Esophagus squamous epithelium (tissue), 5 donors: ENCODE results near the gene SLC46A2. TPM values are rescaled to one million over a fixed set of nuclear protein-coding genes. Genes with fewer than 3 reads are reported as not detected.

Source experiments
- DNase-seq: peaks from one replicate; lab custom pipeline; 2025; lab: John Stamatoyannopoulos, UW
- H3K27ac ChIP-seq, 4 donors: fragments of 200-600 bp; sonication (generic); one replicate each; pipeline ENCODE4 v1.5.1; 2016 to 2019; ENCODE audit warnings: mild to moderate bottlenecking in 1 of 4
- H3K27me3 ChIP-seq, 4 donors: fragments of 200-600 bp; sonication (generic); 1 replicate in 3 of 4; 2 replicates in 1 of 4; pipeline versions ENCODE4 v1.5.1 to v1.6.0; 2017 to 2021; ENCODE audit warnings: antibody characterized with exemption in 1 of 4
- H3K36me3 ChIP-seq, 3 donors: fragments of 200-600 bp; sonication (generic); one replicate each; pipeline ENCODE4 v1.5.1; 2016 to 2019
- H3K4me1 ChIP-seq, 3 donors: fragments of 200-600 bp; sonication (generic); one replicate each; pipeline ENCODE4 v1.5.1; 2017 to 2019
- H3K4me3 ChIP-seq, 4 donors: fragments of 200-600 bp; sonication (generic); 1 replicate in 3 of 4; 2 replicates in 1 of 4; pipeline ENCODE4 v1.5.1; 2016 to 2019; ENCODE audit warnings: mild to moderate bottlenecking in 2 of 4, moderate library complexity in 1 of 4
- H3K9me3 ChIP-seq, 3 donors: fragments of 200-600 bp; sonication (generic); one replicate each; pipeline ENCODE4 v1.5.1; 2016 to 2019
- POLR2A ChIP-seq, 4 donors: fragments of 450-650 bp; IDR thresholded peaks; one replicate each; pipeline ENCODE4 v1.6.1; 2017; ENCODE audit warnings: antibody characterized with exemption in 4 of 4, mild to moderate bottlenecking in 4 of 4, moderate library complexity in 3 of 4
- WGBS, 2 donors: methylation state at CpG; one replicate each; pipeline ENCODE4 v1.1.5; 2018; 5-methylcytosine and 5-hydroxymethylcytosine counted together
- intact Hi-C: fragments of 100-400 bp; cut with DNase I; formaldehyde crosslinking; loops from one replicate; pipeline ENCODE4 v1.15.0; 2022
- total RNA-seq, 4 donors: library from RNA; depleted of rRNA; stranded (reverse); fragments of >200 nt; gene quantifications; one replicate each; pipeline ENCODE4 v1.1.0, GENCODE V29; 2016
- TF ChIP-seq, protein P1 (sequence below), 6 experiments: fragments of 450-650 bp in 4 of 6; fragments of 200-600 bp in 2 of 6; sonication (generic) in 2 of 6; IDR thresholded peaks; one replicate each; pipeline ENCODE4 v1.5.1; 2016 to 2019; ENCODE audit warnings: antibody characterized with exemption in 6 of 6, mild to moderate bottlenecking in 4 of 6, moderate library complexity in 4 of 6
- donor health status: DM: yes; HTN: yes; CAD: no.

SLC46A2 gene
- total RNA-seq, 4 donors from 2014 or later: 0.09 to 1.6 (median 0.57) TPM

DNA sequence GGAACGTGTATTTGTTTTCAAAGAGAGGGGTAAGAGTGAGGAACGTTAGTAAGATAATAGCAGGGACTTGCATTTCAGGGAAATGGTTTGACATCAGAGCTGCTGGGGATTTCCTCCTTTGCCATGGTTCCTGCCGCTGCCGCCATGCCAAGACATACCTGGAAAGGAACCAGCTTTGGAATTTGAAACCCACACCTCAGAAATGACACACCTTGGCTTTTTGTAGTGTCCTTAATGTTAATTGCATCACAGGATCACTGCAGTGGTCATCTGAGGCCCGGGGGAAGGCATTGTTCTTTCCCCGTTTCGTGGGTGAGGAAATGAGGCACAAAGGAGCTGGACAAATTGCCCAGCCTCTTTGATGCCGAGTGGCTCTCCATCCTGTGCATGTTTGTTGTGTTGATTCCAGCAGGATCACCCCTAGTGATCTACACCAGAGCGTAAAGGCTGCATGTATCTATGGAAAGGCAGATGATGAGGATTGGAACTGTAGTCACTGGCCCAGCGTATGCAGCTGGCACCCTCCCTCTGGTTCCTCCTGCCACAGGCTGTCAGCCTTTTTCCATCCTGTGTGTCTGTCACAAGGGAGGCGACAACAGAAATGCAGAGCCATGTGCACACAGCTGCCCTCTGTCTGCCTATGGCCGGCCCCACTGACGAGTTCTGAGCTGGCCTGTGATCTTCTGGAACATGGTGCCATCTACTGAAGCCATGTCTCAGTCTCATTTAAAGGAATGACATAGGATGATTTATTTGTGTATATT is 37.8 kb downstream of the SLC46A2 start:
- TF ChIP-seq POLR2A (IDR thresholded peaks at IDR 0.05): no peak
- TF ChIP-seq, protein P1, sequence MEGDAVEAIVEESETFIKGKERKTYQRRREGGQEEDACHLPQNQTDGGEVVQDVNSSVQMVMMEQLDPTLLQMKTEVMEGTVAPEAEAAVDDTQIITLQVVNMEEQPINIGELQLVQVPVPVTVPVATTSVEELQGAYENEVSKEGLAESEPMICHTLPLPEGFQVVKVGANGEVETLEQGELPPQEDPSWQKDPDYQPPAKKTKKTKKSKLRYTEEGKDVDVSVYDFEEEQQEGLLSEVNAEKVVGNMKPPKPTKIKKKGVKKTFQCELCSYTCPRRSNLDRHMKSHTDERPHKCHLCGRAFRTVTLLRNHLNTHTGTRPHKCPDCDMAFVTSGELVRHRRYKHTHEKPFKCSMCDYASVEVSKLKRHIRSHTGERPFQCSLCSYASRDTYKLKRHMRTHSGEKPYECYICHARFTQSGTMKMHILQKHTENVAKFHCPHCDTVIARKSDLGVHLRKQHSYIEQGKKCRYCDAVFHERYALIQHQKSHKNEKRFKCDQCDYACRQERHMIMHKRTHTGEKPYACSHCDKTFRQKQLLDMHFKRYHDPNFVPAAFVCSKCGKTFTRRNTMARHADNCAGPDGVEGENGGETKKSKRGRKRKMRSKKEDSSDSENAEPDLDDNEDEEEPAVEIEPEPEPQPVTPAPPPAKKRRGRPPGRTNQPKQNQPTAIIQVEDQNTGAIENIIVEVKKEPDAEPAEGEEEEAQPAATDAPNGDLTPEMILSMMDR (IDR thresholded peaks at IDR 0.05): no peak
- no peaks in the 10 kb centered on the region for H3K27me3 ChIP-seq
- no peaks in the 10 kb centered on the region for H3K9me3 ChIP-seq
- peaks cover 0 to 44% (median 0%) of the 10 kb centered on the region in 3 donors for H3K36me3 ChIP-seq
- 62 to 66% methylated on average over 6 to 11 of the region's 13 CpGs for WGBS, 2 donors
- H3K4me1 ChIP-seq: no peaks in the 10 kb centered on the region
- DNase-seq: no peak
- intact Hi-C loops: no loop called here
- no peak overlapping the region for H3K27ac ChIP-seq
- no peak overlapping the region for H3K4me3 ChIP-seq

DNA sequence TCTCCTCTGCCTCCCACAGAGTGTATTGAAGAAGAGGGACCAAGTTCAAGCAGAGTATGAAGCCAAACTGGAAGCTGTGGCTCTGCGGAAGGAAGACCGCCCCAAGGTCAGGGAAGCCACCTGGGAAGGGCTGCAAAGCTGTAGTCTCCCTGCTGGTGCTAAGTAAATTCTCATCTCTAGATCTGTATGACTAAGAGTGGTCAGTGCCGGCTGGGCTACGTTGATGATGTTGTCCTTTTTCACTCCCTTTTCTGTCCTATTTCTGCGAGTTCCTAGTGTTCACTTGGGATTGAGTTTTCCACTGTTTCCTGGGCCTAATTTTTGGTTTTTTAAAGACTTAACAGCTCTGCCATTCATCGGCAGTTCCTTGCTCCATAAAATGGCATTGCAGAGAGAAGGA is 39.8 kb downstream of the SLC46A2 start:
- intact Hi-C loops: no loop called here
- DNase-seq: no peak
- Histone ChIP-seq H3K4me1 (no peaks in the 10 kb centered on the region), H3K9me3 (no peaks in the 10 kb centered on the region), H3K27me3 (no peaks in the 10 kb centered on the region), H3K36me3 (peaks cover 0 to 44% (median 0%) of the 10 kb centered on the region in 3 donors), H3K4me3 (no peak overlapping the region), H3K27ac (no peak overlapping the region)
- TF ChIP-seq POLR2A (IDR thresholded peaks at IDR 0.05): no peak
- TF ChIP-seq, protein P1 (IDR thresholded peaks at IDR 0.05): no peak
- 85 to 98% methylated on average over 5 to 6 of the region's 6 CpGs for WGBS, 2 donors

DNA sequence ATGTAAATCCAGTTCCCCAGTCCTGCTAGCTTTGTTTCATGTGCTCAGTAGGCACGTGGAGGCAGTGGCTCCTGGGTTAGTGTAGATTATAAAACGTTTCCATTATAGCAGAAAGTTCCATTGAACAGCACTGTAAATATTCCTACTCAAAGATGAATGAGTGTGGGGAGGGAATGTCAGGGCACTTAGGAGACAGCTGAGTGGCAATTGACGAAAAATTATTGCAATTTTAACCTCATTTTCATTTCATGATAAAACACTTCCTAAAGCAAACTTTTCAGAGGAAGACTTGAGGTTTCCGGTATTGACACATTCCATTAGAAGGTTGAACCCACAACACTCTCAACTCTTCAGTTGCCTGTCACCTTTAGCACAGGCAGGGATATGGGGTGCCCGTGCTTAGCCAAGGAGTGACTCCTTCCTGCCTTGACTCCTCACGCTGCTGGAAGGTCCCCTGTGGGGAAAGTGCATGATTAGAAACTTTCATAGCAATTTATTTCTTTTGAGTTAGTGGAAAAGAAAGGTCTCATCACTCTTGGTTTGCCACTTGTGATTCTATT is 41.2 kb downstream of the SLC46A2 start:
- no peak overlapping the region for H3K4me3 ChIP-seq
- WGBS, 2 donors: 74% methylated on average over 6 of the region's 6 CpGs
- H3K4me1 ChIP-seq: peaks cover 0 to 8% (median 0%) of the 10 kb centered on the region in 3 donors
- H3K36me3 ChIP-seq: peaks cover 0 to 42% (median 0%) of the 10 kb centered on the region in 3 donors
- no peaks in the 10 kb centered on the region for H3K9me3 ChIP-seq
- H3K27me3 ChIP-seq: no peaks in the 10 kb centered on the region
- H3K27ac ChIP-seq: no peak overlapping the region
- no peak for DNase-seq
- intact Hi-C loops: loop anchor here (10.0 kb wide), 1 partner anchor 55 kb away; no protein-coding TSS in a partner anchor
- TF ChIP-seq POLR2A (IDR thresholded peaks at IDR 0.05): no peak
- TF ChIP-seq, protein P1 (IDR thresholded peaks at IDR 0.05): no peak

DNA sequence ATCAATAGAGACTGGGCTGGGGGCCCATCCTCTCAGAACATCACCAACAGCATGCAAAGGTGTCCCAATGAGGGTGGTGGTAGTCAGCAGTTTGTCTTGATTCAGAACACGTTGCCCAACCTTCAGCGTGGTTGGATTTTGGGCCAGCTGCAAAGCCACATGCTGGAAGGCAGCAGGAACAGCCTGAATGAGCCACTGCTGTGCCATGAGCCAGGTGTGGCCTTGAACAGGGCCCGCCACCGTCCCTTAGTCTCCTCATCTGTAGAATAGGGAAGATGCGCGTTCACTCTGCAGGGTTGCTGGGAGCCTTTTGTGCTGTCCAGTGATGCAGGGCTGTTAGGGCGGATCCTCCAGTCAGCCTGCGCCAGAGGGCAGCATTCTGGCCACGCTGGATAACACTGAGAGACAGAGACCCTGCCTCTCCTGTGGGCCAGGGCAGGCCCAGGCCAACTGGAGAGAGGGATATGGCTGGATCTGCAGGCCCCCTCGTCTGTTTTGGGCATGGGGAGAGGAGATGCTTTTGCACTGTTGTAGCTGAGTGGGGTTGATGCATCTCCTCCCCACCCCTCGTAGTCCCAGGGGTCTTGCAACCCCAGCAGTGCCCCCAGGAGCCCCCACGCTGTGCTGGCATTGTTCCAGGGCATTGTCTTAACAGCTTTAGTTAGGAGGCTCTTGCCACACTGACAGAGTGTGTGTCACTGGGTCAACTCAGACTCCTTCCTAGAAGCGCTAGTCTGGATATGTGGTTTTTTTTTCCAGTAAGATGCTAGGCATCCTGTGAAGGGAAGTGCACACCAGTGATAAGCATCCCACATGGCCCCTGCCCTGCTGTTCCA is 42.1 kb downstream of the SLC46A2 start:
- no peaks in the 10 kb centered on the region for H3K9me3 ChIP-seq
- H3K27ac ChIP-seq: no peak overlapping the region
- H3K4me1 ChIP-seq: peaks cover 0 to 8% (median 0%) of the 10 kb centered on the region in 3 donors
- no peak for DNase-seq
- peaks cover 0 to 33% (median 0%) of the 10 kb centered on the region in 3 donors for H3K36me3 ChIP-seq
- intact Hi-C loops: loop anchor here (10.0 kb wide), 1 partner anchor 56 kb away; no protein-coding TSS in a partner anchor
- 72 to 94% methylated on average over 4 to 5 of the region's 13 CpGs for WGBS, 2 donors
- TF ChIP-seq, protein P1 (IDR thresholded peaks at IDR 0.05): no peak
- TF ChIP-seq POLR2A (IDR thresholded peaks at IDR 0.05): no peak
- no peak overlapping the region for H3K4me3 ChIP-seq
- no peaks in the 10 kb centered on the region for H3K27me3 ChIP-seq
